Activated T-cell treated with anti-CD3 and anti-CD28 coated beads for 24 hours (primary cell): ENCODE measurements around the gene IFIT3.
"Not testable (repeated sequence)": the region's sequence is repeated elsewhere in the genome, so short reads cannot be mapped to it uniquely, and the experiment has no call there.

Experiments used
- DNase-seq: peaks from one replicate; pipeline ENCODE4 v3.0.0-alpha.2; 2020; ENCODE audit warnings: low read depth

IFIT3 gene

GRCh38 chr10:89304446-89304845 is 23.4 kb upstream of the IFIT3 start:
- no peak for DNase-seq

DNA sequence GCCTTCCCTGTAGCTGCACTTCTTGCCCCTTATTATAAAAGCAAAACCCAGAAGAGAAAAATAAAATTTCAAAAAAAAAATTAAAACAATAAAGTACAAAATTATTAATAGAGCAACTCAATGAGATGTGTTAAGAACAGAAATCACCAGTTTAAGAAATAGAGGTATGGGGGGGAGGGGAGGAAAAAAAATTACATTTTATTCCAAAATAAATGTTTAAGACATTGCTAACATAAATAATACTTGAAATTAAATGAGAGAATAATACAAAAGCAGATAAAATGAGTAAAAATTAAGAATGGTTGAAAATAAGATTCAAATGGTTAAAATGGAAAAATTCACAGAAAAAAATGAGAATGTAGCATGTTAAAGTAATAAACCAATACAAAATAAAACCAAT is 22.9 kb upstream of the IFIT3 start:
- DNase-seq = no peak

DNA sequence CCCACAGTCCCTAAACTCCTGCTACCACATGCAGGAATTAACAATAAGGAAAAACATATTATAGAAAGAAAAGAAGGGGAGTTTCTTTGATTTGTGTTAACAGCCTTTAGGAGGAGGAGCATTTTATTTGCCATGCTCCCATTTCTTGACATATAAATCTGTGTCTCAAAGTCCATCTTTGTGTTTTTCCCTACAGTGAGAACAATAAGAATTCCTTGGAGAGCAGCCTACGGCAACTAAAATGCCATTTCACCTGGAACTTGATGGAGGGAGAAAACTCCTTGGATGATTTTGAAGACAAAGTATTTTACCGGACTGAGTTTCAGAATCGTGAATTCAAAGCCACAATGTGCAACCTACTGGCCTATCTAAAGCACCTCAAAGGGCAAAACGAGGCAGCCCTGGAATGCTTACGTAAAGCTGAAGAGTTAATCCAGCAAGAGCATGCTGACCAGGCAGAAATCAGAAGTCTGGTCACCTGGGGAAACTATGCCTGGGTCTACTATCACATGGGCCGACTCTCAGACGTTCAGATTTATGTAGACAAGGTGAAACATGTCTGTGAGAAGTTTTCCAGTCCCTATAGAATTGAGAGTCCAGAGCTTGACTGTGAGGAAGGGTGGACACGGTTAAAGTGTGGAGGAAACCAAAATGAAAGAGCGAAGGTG is 21.9 kb upstream of the IFIT3 start:
- DNase-seq = no peak

DNA sequence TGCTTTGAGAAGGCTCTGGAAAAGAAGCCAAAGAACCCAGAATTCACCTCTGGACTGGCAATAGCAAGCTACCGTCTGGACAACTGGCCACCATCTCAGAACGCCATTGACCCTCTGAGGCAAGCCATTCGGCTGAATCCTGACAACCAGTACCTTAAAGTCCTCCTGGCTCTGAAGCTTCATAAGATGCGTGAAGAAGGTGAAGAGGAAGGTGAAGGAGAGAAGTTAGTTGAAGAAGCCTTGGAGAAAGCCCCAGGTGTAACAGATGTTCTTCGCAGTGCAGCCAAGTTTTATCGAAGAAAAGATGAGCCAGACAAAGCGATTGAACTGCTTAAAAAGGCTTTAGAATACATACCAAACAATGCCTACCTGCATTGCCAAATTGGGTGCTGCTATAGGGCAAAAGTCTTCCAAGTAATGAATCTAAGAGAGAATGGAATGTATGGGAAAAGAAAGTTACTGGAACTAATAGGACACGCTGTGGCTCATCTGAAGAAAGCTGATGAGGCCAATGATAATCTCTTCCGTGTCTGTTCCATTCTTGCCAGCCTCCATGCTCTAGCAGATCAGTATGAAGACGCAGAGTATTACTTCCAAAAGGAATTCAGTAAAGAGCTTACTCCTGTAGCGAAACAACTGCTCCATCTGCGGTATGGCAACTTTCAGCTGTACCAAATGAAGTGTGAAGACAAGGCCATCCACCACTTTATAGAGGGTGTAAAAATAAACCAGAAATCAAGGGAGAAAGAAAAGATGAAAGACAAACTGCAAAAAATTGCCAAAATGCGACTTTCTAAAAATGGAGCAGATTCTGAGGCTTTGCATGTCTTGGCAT is 21.1 kb upstream of the IFIT3 start:
- DNase-seq = no peak

- DNase-seq = no peak
Measured at GRCh38 chr10:89307269-89307577, 20.6 kb upstream of the IFIT3 start.

DNA sequence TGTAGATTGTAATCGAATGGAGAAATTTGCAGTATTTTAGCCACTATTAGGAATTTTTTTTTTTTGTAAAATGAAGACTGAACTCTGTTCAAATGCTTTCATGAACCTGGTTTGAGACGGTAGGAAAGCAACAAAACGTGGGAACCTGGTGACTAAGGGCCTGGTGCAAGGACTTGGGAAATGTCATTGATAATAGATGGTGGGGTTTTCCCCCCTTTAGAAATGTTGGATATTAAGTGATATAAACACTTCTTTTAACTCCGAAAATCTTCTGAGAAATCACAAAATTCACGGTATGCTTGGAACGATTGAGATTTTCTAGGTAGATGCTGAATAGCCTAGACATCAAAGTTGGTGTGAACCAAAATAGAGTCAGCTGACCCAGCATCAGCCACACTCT is 19.5 kb upstream of the IFIT3 start:
- no peak for DNase-seq

- DNase-seq = no peak
Measured at GRCh38 chr10:89308736-89309135, 19.1 kb upstream of the IFIT3 start.

DNA sequence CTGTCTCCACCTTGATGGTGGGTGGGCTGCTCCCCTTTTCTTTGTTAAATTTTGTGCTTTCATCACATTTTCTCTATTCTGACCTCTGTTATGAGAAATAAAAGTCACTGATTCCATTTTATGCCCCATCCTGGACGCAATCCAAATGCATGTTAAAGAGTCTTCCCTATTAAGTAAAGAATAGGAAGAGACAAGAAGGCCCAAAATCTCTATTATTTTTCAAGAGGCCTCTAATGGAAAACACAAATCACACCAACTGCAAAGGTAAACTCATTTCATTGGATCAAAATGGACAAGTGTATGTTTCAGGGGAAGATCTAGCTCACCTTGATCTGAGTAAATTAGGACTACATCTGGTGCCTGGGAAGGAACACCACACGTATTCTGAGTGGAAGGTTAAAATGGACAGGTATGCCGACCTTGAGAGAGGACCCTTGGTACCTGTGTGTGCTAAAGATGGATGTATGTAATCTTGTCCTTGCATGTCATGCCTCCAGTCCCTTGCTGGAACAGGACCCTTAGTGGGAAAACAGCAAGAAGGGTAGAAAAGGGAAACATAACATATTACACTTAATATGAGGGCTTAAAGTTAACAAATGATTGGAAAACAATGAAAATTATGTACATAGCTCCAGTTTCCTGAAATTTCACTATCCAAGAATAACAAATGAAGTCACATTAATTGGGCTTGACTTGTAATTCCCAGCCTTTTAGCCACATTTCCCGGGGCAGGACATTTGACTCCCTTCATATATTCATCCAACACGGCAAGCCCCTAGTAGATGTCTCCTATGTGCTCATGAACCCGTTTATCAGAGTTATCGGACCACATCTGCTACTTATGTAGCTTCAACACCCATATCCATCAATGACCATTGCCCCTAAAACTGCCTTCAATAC is 18.4 kb upstream of the IFIT3 start:
- no peak for DNase-seq

GRCh38 chr10:89310056-89310893 is 17.5 kb upstream of the IFIT3 start:
- DNase-seq = no peak

DNA sequence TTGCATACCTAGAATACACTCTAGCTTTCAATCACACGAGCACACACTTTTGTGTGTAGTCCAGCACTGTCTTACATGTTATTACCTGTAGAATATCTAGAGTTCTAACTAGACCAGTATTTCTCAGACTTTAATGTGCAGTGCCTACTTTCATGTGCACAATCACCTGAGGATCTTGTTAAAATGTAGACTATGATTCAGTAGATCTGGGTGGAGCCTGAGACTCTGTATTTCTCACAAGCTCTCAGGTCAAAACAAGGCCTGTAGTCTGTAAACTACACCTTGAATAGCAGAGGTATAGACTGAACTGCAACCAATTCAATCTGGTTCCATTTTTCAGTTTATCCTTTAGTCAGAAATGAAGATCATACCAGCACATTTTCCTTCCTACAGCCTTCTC is 14.8 kb upstream of the IFIT3 start:
- no peak for DNase-seq

DNA sequence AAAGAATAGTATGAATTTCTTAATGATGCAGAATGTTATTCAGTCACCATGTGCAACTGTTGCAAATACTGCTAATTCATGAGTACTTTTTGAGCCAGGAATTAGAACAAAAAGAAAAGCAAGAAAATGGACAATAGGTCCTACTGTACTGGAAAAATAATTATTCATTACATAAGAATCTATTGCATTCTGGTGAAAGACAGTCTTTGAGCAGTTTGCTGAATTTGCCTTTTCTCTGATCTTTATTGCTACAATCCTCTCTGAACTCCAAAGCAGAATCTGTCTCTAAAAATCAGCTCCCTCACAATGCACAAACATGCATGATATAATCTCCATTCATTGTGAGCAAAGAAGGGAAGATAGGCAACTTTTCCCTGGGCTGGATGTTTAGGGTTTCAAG is 13.1 kb upstream of the IFIT3 start:
- no peak for DNase-seq

DNA sequence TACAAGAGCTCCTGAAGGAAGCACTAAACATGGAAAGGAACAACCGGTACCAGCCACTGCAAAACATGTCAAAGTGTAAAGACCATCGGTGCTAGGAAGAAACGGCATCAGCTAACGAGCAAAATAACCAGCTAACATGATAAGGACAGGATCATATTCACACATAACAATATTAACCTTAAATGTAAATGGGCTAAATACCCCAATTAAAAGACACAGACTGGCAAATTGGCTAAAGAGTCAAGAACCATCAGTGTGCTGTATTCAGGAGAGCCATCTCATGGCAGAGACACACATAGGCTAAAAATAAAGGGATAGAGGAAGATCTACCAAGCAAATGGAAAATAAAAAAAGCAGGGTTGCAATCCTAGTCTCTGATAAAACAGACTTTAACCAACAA is 9.8 kb upstream of the IFIT3 start:
- not testable (repeated sequence) for DNase-seq

GRCh38 chr10:89325081-89325480 is 2.7 kb upstream of the IFIT3 start:
- not testable (repeated sequence) for DNase-seq

- DNase-seq = not testable (repeated sequence)
Measured at GRCh38 chr10:89325856-89326255, 1.9 kb upstream of the IFIT3 start.

- no peak for DNase-seq
Measured at GRCh38 chr10:89329151-89329550, 1.4 kb downstream of the IFIT3 start.

DNA sequence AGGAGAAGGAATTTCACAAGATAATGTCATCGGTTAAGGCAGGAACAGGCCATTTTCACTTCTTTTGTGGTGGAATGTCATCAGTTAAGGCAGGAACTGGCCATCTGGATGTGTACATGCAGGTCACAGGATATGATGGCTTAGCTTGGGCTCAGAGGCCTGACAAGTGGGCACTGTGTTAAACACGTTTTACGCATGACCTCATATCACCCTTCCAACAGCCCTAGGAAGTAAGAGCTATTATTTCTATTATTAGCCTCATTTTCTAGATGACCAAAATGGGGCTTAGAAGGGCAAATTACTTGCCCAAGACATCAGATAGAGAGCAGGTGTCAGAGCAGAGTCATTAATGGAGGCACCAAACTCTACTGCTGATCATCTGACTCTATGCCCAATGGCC is 2.2 kb downstream of the IFIT3 start:
- not testable (repeated sequence) for DNase-seq

DNA sequence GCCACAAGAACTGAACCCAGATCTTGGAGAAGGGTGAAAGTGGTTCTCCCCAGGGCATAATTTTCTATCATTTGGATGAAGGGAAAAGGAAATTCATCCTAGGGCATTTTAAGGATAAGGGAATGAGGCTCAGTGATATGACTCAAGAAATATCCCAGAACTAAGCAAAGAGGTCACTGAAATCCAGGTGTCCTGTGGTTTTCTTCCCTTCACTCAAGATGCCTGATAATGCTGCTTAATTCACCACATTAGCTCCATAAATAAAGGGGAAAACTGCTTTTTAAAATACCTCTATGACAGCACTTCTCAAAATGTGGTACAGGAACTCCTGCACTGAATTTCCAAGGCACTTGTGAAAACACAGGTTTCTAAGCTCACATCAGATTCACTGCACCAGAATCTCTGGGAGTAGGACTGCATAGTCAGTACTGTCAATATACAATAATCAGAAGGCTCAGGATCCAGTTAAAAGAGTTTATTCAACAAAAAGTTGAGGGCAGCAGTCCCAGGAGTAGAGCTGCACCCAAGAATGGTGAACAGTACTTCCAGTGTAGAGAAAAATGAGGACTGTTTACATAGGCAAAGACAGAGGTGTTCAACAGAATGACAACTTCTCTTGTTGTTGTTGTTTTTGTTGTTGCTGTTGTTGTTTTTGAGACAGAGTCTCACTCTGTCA is 2.9 kb downstream of the IFIT3 start:
- DNase-seq = no peak

DNA sequence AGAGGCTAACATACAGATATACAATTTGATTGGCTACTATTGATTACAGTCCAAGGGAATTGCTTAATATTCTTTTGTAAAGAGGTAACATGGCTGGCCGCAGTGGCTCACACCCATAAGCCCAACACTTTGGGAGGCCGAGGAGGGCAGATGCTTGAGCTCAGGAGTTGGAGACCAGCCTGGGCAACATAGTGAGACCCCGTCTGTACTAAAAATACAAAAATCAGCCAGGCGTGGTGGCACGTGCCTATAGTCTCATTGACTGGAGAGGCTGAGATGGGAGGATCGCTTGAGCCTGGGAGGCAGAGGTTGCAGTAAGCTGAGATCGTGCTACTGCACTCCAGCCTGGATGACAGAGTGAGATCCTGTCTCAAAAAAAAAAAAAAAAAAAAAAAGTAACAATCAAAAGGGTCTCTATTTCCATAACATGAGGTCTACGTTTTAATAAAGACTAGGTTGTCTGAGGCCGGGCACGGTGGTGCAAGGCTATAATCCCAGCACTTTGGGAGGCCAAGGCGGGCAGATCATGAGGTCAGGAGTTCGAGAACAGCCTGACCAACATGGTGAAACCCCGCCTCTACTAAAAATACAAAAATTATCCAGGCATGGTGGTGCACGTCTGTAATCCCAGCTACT is 3.8 kb downstream of the IFIT3 start:
- DNase-seq = not testable (repeated sequence)

DNA sequence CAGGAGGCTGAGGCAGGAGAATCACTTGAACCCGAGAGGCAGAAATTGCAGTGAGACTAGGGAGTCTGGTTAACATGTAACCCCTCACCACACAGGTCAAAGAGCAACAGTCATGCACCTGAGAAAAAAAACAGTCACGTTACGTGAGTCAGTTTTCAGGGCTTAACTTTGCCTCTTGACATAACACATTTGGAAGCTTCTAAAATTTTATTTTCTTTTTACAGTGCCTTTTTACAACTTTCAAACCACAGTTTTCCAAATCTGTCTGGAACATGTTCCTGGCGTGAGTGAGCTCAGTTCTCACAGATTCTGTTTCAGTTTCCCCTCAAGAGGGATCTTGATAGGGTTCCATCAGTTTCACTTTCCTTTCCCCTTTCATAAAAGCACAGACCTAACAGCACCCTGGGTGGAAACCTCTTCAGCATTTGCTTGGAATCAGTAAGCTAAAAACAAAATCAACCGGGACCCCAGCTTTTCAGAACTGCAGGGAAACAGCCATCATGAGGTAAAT is 4.4 kb downstream of the IFIT3 start:
- no peak for DNase-seq

DNA sequence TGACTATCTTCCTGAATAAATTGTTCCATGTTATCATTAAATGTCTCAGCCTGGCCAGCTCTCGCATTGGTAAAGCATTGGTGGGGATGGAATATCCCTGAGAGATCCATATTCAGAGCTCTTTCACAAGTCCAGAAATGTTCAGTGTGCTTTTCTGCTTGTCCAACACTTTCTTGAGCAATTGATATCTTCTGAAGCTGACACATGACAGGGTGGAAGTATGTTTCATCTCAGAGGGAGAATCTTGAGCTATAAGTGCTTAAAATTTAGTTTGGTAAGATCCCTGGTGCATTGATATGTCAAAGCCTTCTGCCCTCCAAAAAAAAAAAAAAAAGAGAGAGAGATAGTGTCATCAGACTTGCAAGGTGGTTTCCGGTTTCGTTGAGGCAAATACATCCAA is 7.4 kb downstream of the IFIT3 start:
- no peak for DNase-seq

DNA sequence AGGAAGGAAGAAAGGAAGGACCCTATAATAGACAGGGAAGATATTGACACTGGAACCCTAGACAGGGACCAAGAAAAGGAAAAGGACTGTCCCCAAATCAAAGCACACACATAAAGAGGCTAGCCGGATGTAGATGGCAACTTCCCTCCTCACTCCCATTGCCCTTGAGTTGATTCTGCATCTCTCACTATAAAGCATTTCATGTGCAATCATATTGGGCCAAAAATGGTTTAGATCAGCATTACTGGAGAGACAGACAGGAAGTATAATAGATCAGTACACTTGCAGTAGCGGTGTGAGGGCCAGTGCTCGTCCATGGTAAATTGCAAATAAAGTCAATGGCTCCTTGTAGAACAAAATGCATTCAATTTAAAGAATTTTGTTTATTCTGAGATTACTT is 8.4 kb downstream of the IFIT3 start:
- DNase-seq = no peak
